HFFc6 (cell line): Measurements from ENCODE around the gene VIPR2. TPM values are rescaled to one million over a fixed set of nuclear protein-coding genes. Genes with fewer than 3 reads are reported as not detected.

Experiments
- DNase-seq: peaks from one replicate; pipeline ENCODE4 v3.0.0-alpha.2; 2018
- H3K27ac Mint-ChIP-seq: 2 replicates; pipeline ENCODE4 v1.8.0; 2020; ENCODE audit warnings: mild to moderate bottlenecking, mixed read lengths
- H3K27me3 Mint-ChIP-seq: 2 replicates; pipeline ENCODE4 v1.8.0; 2021; ENCODE audit warnings: mild to moderate bottlenecking, moderate library complexity, mixed read lengths; ENCODE audit not compliant: insufficient read depth
- H3K36me3 Mint-ChIP-seq: 2 replicates; pipeline ENCODE4 v1.8.0; 2021; ENCODE audit warnings: low read depth, mixed read lengths
- H3K4me1 Mint-ChIP-seq: 2 replicates; pipeline ENCODE4 v1.8.0; 2020; ENCODE audit warnings: low read depth, mixed read lengths
- H3K4me3 Mint-ChIP-seq: 2 replicates; pipeline ENCODE4 v1.8.0; 2020; ENCODE audit warnings: mild to moderate bottlenecking, moderate library complexity, mixed read lengths
- H3K9me3 Mint-ChIP-seq: 2 replicates; pipeline ENCODE4 v1.8.0; 2020; ENCODE audit warnings: mild to moderate bottlenecking, mixed read lengths
- CTCF ChIP-seq: fragments of 200-600 bp; sonication (generic); IDR thresholded peaks from 2 replicates; pipeline ENCODE4 v1.5.0; 2021; ENCODE audit warnings: antibody characterized with exemption, mild to moderate bottlenecking
- total RNA-seq, 6 experiments: library from RNA; stranded (reverse); fragmentation: NEBNext Ultra II Directional; extraction: Animal tissue kit (Norgen Biotek cat#: 25700); gene quantifications; 2 replicates in 1 of 6; 3 replicates in 5 of 6; pipeline ENCODE4 v1.2.3, GENCODE V29; 2021

VIPR2 gene
- total RNA-seq, 6 experiments from 2014 or later = not detected

DNA sequence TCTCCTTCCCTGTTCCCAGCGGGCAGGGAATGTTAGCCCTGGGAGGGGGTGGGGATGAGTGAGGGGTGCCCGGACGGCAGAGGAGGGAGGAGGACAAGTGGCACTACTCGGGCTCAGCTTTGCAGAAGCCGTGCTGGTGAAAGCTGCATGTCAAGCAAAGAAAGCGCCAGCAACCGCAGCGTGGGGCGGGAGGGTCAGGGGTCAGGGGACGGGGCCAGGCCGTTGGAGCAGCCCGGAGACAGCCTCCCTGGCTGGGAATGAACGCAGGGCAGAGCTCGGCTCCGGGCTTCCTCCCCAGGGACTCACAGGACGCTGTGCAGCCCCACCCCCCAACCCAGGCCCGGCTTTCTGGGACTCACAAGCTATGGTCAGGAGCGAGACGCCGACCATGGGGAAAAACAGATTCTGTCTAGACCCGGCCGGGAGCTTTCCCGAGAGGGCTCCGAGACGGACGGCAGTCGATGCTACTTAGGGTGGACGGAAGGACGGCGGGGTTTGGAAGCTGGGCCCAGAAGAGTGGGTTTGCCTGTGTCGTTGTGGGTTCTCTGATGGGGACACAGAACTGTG lies 113.4 kb downstream of the VIPR2 start:
- Mint-ChIP-seq H3K27ac (no peak overlapping the region), H3K4me3 (no peak overlapping the region), H3K4me1 (no peaks in the 10 kb centered on the region), H3K36me3 (no peaks in the 10 kb centered on the region), H3K27me3 (peaks cover 3% of the 10 kb centered on the region), H3K9me3 (peaks cover 6% of the 10 kb centered on the region; the same call in 1 of the 2 replicates)
- DNase-seq = no peak
- no peak for TF ChIP-seq CTCF

DNA sequence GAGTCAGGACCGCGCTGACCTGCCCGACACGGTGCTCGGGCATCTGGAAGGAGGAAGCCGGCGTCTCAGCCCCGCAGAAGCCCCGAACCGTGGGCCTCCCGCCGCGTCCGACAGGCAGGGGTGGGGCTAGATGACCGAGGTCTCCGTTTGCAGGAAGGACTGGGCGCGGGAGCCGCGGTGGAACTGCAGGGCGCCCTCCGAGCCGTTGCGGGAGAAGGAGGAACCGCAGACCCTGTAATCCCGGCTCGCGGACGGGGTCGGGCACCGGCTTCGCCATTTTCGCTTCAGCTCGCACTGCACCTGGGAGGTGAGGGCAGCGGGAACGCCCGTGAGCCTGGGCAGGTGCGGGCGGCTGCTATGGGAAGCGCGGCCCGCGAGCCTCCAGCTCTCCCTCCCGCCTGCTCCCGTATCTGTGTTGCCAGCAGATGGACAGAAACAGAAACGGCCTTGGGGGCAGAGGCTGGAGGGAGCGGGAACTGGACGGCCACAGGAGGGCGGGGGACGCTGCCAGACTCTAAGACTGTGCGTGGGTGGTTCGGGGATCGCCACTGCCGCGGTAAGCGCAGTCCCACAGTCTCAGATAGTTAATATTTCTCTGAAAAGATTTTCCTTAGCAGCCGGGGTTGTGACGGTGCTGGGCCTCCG lies 114.1 kb downstream of the VIPR2 start:
- no peak for DNase-seq
- H3K9me3 Mint-ChIP-seq = peaks cover 7% of the 10 kb centered on the region; the same call in 1 of the 2 replicates
- H3K36me3 Mint-ChIP-seq = no peaks in the 10 kb centered on the region
- H3K4me3 Mint-ChIP-seq = no peak overlapping the region
- H3K4me1 Mint-ChIP-seq = no peaks in the 10 kb centered on the region
- no peak overlapping the region for H3K27ac Mint-ChIP-seq
- H3K27me3 Mint-ChIP-seq = peaks cover 3% of the 10 kb centered on the region
- no peak for TF ChIP-seq CTCF

DNA sequence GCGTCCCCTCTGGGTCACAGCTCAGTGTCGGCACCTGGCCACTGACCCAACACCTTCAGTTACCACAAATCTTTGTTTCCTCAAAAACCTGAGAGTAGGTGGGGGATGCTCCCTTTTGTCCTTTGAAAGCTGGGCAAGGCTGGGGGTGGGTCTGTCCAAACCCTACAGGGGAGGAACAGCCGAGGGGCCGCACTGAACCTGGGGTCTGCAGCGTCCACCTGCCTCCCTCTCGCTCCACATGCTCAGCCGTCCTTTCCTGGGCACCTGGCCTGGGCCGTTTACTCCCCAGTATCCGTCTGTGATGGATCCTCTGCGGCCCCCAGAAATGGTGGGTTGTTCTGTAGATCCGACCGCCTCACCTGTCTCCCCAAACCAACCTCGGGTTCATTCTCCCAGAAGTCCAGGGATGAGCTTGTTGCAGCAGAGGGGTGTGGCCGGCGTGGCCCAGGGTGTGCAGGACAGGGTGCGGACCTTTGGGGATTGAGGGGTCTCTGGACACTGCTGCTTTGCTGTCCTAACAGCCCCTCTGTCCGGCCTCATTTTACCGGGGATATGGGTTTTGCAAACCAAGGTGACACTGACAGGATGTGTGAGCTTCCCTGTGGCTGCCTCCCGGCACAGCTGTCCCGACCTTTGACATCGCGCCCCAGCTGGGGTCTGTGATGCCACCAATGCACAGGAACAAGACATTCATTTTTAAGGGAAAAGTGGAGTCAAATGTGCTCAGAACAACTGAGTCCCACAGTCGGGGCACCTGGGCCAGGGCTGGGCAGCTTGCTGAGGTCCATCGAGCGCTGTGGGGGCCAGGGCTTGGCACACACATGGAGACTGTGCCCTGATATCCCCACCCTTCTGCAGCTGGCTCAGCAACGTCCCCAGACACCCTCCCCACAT lies 115.9 kb downstream of the VIPR2 start:
- no peak for TF ChIP-seq CTCF
- no peak for DNase-seq
- peaks cover 2% of the 10 kb centered on the region for H3K27me3 Mint-ChIP-seq
- no peak overlapping the region for H3K4me3 Mint-ChIP-seq
- peaks cover 16% of the 10 kb centered on the region; the same call in 1 of the 2 replicates for H3K9me3 Mint-ChIP-seq
- H3K27ac Mint-ChIP-seq = no peak overlapping the region
- H3K4me1 Mint-ChIP-seq = no peaks in the 10 kb centered on the region
- no peaks in the 10 kb centered on the region; the same call in 1 of the 2 replicates for H3K36me3 Mint-ChIP-seq

DNA sequence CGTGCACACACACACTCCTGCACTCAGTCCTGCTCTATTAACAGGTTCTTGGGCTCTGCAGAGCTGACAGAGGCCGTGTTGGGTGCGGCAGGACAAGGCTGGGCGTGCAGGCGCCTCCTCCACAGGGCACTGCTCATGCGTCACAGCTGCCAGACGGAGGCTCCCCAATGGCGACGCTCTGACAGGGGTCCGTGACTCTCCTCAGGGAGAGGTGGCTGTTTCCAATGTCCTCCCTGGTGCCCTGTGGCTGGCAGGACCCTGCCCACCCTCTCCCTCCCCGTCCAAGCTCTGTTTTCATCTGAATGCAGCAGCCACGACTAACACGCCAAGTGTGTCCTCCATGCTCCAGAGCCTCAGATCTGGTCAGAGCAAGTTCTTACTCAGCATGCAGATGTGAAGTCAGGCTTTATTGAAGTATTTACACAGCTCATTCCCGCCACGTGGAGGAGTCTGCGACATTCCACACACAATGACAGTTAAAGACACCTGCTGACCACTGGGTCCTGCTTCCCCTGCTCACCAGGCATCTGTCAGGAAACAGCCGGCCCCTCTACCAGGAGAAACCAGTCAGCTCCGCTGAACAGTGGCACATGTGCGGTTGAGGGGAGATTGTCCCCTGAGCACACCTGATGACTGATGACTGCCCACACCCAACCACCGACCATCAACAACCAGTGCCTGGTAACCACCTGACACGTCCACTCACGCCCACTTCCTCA lies 116.7 kb downstream of the VIPR2 start:
- H3K4me3 Mint-ChIP-seq = peak overlapping the region; percentile 56; the same call in 1 of the 2 replicates

More for the DNA sequence above, 116.7 kb downstream of the VIPR2 start:
- Mint-ChIP-seq H3K4me1 (no peaks in the 10 kb centered on the region), H3K9me3 (peaks cover 16% of the 10 kb centered on the region; the same call in 1 of the 2 replicates), H3K27me3 (no peaks in the 10 kb centered on the region; the same call in none of the 2 replicates), H3K36me3 (no peaks in the 10 kb centered on the region; the same call in 1 of the 2 replicates), H3K27ac (no peak overlapping the region)
- DNase-seq = no peak
- no peak for TF ChIP-seq CTCF
